Sigmoid colon (tissue), 7 donors: Measurements from ENCODE around the gene ATXN1. TPM values are rescaled to one million over a fixed set of nuclear protein-coding genes. Genes with fewer than 3 reads are reported as not detected.
"Not testable (repeated sequence)": the region's sequence is repeated elsewhere in the genome, so short reads cannot be mapped to it uniquely, and the experiment has no call there.

Experiments
- DNase-seq: peaks from one replicate; pipeline ENCODE4 v3.0.0-alpha.2; 2019
- H3K27ac ChIP-seq, 4 donors: fragments of 200-600 bp; sonication (generic); one replicate each; pipeline ENCODE4 v1.5.1; 2016 to 2019; ENCODE audit warnings: mild to moderate bottlenecking in 1 of 4
- H3K27me3 ChIP-seq, 3 donors: fragments of 200-600 bp; sonication (generic); one replicate each; pipeline ENCODE4 v1.5.1; 2019; ENCODE audit warnings: mild to moderate bottlenecking in 1 of 3
- H3K36me3 ChIP-seq, 4 donors: fragments of 200-600 bp; sonication (generic); one replicate each; pipeline ENCODE4 v1.5.1; 2016 to 2019
- H3K4me1 ChIP-seq, 4 donors: fragments of 200-600 bp; sonication (generic); one replicate each; pipeline ENCODE4 v1.5.1; 2017 to 2019
- H3K4me3 ChIP-seq, 4 donors: fragments of 200-600 bp; sonication (generic); one replicate each; pipeline ENCODE4 v1.5.1; 2017 to 2019; ENCODE audit warnings: mild to moderate bottlenecking in 2 of 4, moderate library complexity in 1 of 4
- H3K9me3 ChIP-seq, 4 donors: fragments of 200-600 bp in 3 of 4; sonication (generic) in 3 of 4; one replicate each; pipeline versions ENCODE4 v1.5.1 to v1.6.1; 2013 to 2019
- EP300 ChIP-seq, 4 donors: sonication (generic); formaldehyde crosslinking; IDR thresholded peaks; one replicate each; pipeline ENCODE4 v1.6.1; 2017; ENCODE audit warnings: antibody characterized with exemption in 4 of 4
- POLR2A ChIP-seq, 2 donors: fragments of 450-650 bp; IDR thresholded peaks; one replicate each; pipeline ENCODE4 v1.6.1; 2016; ENCODE audit warnings: antibody characterized with exemption in 2 of 2, mild to moderate bottlenecking in 2 of 2, moderate library complexity in 2 of 2
- POLR2AphosphoS5 ChIP-seq, 4 donors: sonication (generic); formaldehyde crosslinking; IDR thresholded peaks; one replicate each; pipeline ENCODE4 v1.6.1; 2017; ENCODE audit warnings: antibody characterized with exemption in 4 of 4
- WGBS, 2 donors: extraction: QIAGEN DNeasy Blood & Tissue Kit; methylation state at CpG; one replicate each; pipeline ENCODE4 v1.1.7; 2013; 5-methylcytosine and 5-hydroxymethylcytosine counted together
- intact Hi-C: fragments of 100-400 bp; cut with DNase I; formaldehyde crosslinking; loops from one replicate; pipeline ENCODE4 v1.15.1; 2023
- polyA plus RNA-seq, 3 donors: library from polyadenylated mRNA; stranded (reverse); fragments of 200-250 nt; gene quantifications; one replicate each; pipeline ENCODE4 v1.2.3, GENCODE V29; 2013
- total RNA-seq, 4 donors: library from RNA; depleted of rRNA; stranded (reverse); fragments of >200 nt; gene quantifications; one replicate each; pipeline ENCODE4 v1.1.0, GENCODE V29; 2016
- TF ChIP-seq, protein P1 (sequence below), 4 experiments: fragments of 450-650 bp in 3 of 4; fragments of 200-600 bp in 1 of 4; IDR thresholded peaks; one replicate each; pipeline ENCODE4 v1.5.1; 2016 to 2019; ENCODE audit warnings: antibody characterized with exemption in 4 of 4, mild to moderate bottlenecking in 3 of 4, moderate library complexity in 2 of 4
- donor health status: healthy with polysubstance abuse.
- donor health status: Bipolar disorder and iron deficiency.
- donor health status: healthy.

Gene ATXN1
- total and polyA plus RNA-seq, 7 donors: 4.8 to 95.3 (median 37.7) TPM

- H3K36me3 ChIP-seq: no peaks in the 10 kb centered on the region
- 96 to 97% methylated on average over 3 of the region's 3 CpGs for WGBS, 2 donors
- intact Hi-C loops: no loop called here
Observed at GRCh38 chr6:16464045-16464444, 297.2 kb downstream of the ATXN1 start.

GRCh38 chr6:16463246-16463645, 298.0 kb downstream of the ATXN1 start:
- H3K36me3 ChIP-seq, intact Hi-C loops, H3K4me1 ChIP-seq, H3K9me3 ChIP-seq, H3K27me3 ChIP-seq, H3K27ac ChIP-seq, DNase-seq, H3K4me3 ChIP-seq: not testable (repeated sequence)
- 94% methylated on average over 4 of the region's 4 CpGs for WGBS, 2 donors

More at GRCh38 chr6:16464045-16464444, 297.2 kb downstream of the ATXN1 start:
- Histone ChIP-seq H3K27ac (no peak overlapping the region), H3K4me3 (no peak overlapping the region), H3K4me1 (no peaks in the 10 kb centered on the region), H3K27me3 (no peaks in the 10 kb centered on the region), H3K9me3 (no peaks in the 10 kb centered on the region)
- TF ChIP-seq EP300 (IDR thresholded peaks at IDR 0.05) (no peak), POLR2AphosphoS5 (IDR thresholded peaks at IDR 0.05) (no peak), POLR2A (IDR thresholded peaks at IDR 0.05) (no peak)
- TF ChIP-seq, protein P1, sequence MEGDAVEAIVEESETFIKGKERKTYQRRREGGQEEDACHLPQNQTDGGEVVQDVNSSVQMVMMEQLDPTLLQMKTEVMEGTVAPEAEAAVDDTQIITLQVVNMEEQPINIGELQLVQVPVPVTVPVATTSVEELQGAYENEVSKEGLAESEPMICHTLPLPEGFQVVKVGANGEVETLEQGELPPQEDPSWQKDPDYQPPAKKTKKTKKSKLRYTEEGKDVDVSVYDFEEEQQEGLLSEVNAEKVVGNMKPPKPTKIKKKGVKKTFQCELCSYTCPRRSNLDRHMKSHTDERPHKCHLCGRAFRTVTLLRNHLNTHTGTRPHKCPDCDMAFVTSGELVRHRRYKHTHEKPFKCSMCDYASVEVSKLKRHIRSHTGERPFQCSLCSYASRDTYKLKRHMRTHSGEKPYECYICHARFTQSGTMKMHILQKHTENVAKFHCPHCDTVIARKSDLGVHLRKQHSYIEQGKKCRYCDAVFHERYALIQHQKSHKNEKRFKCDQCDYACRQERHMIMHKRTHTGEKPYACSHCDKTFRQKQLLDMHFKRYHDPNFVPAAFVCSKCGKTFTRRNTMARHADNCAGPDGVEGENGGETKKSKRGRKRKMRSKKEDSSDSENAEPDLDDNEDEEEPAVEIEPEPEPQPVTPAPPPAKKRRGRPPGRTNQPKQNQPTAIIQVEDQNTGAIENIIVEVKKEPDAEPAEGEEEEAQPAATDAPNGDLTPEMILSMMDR (IDR thresholded peaks at IDR 0.05): no peak
- DNase-seq: no peak

GRCh38 chr6:16461491-16461890, 299.8 kb downstream of the ATXN1 start:
- H3K9me3 ChIP-seq: no peaks in the 10 kb centered on the region
- H3K36me3 ChIP-seq: no peaks in the 10 kb centered on the region
- TF ChIP-seq EP300 (IDR thresholded peaks at IDR 0.05): no peak
- TF ChIP-seq POLR2A (IDR thresholded peaks at IDR 0.05): no peak
- no peaks in the 10 kb centered on the region for H3K4me1 ChIP-seq
- intact Hi-C loops: no loop called here
- no peak overlapping the region for H3K27ac ChIP-seq
- DNase-seq: no peak
- H3K27me3 ChIP-seq: no peaks in the 10 kb centered on the region
- no peak overlapping the region for H3K4me3 ChIP-seq
- WGBS, 2 donors: 70% methylated on average over 6 of the region's 6 CpGs

DNA sequence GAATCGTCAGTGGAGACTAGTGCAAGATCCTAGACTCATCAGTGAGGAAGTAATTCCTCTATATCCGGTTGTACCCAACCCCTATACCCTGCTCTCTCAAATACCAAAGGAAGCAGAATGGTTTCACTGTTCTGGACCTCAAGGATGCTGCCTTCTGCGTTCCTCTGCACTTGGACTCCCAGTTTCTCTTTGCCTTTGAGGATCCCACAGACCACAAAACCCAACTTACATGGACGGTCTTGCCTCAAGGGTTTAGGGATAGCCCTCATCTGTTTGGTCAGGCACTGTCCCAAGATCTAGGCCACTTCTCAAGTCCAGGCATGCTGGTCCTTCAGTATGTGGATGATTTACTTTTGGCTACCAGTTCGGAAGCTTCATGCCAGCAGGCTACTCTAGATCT, 301.8 kb downstream of the ATXN1 start:
- H3K27ac ChIP-seq, H3K27me3 ChIP-seq, H3K4me3 ChIP-seq, intact Hi-C loops, H3K9me3 ChIP-seq, H3K36me3 ChIP-seq, DNase-seq: not testable (repeated sequence)
- H3K4me1 ChIP-seq: peaks cover 0 to 11% (median 8%) of the 10 kb centered on the region in 4 donors
- WGBS, 2 donors: 84 to 85% methylated on average over 5 of the region's 5 CpGs

GRCh38 chr6:16452348-16452747, 308.9 kb downstream of the ATXN1 start:
- TF ChIP-seq POLR2A (IDR thresholded peaks at IDR 0.05) (no peak), EP300 (IDR thresholded peaks at IDR 0.05) (no peak), POLR2AphosphoS5 (IDR thresholded peaks at IDR 0.05) (no peak)
- TF ChIP-seq, protein P1 (IDR thresholded peaks at IDR 0.05): no peak
- no peak for DNase-seq
- Histone ChIP-seq H3K27ac (no peak overlapping the region), H3K4me3 (no peak overlapping the region), H3K36me3 (no peaks in the 10 kb centered on the region), H3K4me1 (peaks cover 0 to 31% (median 18%) of the 10 kb centered on the region in 4 donors), H3K27me3 (no peaks in the 10 kb centered on the region), H3K9me3 (no peaks in the 10 kb centered on the region)
- 91 to 93% methylated on average over 2 of the region's 2 CpGs for WGBS, 2 donors
- intact Hi-C loops: no loop called here

GRCh38 chr6:16450821-16451220, 310.4 kb downstream of the ATXN1 start:
- TF ChIP-seq, protein P1 (IDR thresholded peaks at IDR 0.05): no peak
- no peak for TF ChIP-seq EP300 (IDR thresholded peaks at IDR 0.05)
- no peak for TF ChIP-seq POLR2AphosphoS5 (IDR thresholded peaks at IDR 0.05)
- TF ChIP-seq POLR2A (IDR thresholded peaks at IDR 0.05): no peak
- H3K4me3 ChIP-seq: no peak overlapping the region
- 96 to 98% methylated on average over 7 of the region's 7 CpGs for WGBS, 2 donors
- no peak overlapping the region for H3K27ac ChIP-seq
- no peaks in the 10 kb centered on the region for H3K9me3 ChIP-seq
- H3K27me3 ChIP-seq: no peaks in the 10 kb centered on the region
- intact Hi-C loops: no loop called here
- DNase-seq: no peak
- peaks cover 0 to 31% (median 18%) of the 10 kb centered on the region in 4 donors for H3K4me1 ChIP-seq
- H3K36me3 ChIP-seq: no peaks in the 10 kb centered on the region
